Tibial artery (tissue), 4 donors: ENCODE results near the gene ZNF496.
A peak's percentile ranks its signal among the peaks of the same experiment; 100 is the strongest.
"Not testable (repeated sequence)": the region's sequence is repeated elsewhere in the genome, so short reads cannot be mapped to it uniquely, and the experiment has no call there.

ENCODE experiments used
- DNase-seq, 2 donors: peaks; one replicate each; pipeline ENCODE4 v3.0.0-alpha.2; 2019
- H3K27ac ChIP-seq, 2 donors: fragments of 200-600 bp; sonication (generic) in 1 of 2; 1 replicate in 1 of 2; 2 replicates in 1 of 2; pipeline ENCODE4 v1.5.1; 2018 to 2019; ENCODE audit warnings: mild to moderate bottlenecking in 1 of 2
- H3K27me3 ChIP-seq, 2 donors: fragments of 200-600 bp; sonication (generic) in 1 of 2; one replicate each; pipeline versions ENCODE4 v1.5.1 to v1.6.0; 2016 to 2019
- H3K36me3 ChIP-seq, 3 donors: fragments of 200-600 bp; sonication (generic) in 2 of 3; one replicate each; pipeline ENCODE4 v1.5.1; 2016 to 2019; ENCODE audit warnings: mild to moderate bottlenecking in 2 of 3
- H3K4me1 ChIP-seq, 4 donors: fragments of 200-600 bp; sonication (generic) in 2 of 4; 1 replicate in 3 of 4; 2 replicates in 1 of 4; pipeline ENCODE4 v1.5.1; 2016 to 2019
- H3K4me3 ChIP-seq, 2 donors: fragments of 200-600 bp; sonication (generic) in 1 of 2; 1 replicate in 1 of 2; 2 replicates in 1 of 2; pipeline ENCODE4 v1.5.1; 2018 to 2019; ENCODE audit warnings: mild to moderate bottlenecking in 2 of 2
- H3K9me3 ChIP-seq, 3 donors: fragments of 200-600 bp; sonication (generic) in 1 of 3; one replicate each; pipeline ENCODE4 v1.5.1; 2016 to 2019
- CTCF ChIP-seq, 2 experiments: fragments of 200-600 bp in 1 of 2; fragments of 450-650 bp in 1 of 2; IDR thresholded peaks; one replicate each; pipeline ENCODE4 v1.5.1; 2017 to 2019; ENCODE audit warnings: antibody characterized with exemption in 2 of 2, mild to moderate bottlenecking in 1 of 2, moderate library complexity in 1 of 2
- intact Hi-C: fragments of 100-400 bp; cut with DNase I; formaldehyde crosslinking; loops from one replicate; pipeline ENCODE4 v1.15.0; 2023; ENCODE audit warnings: low total_unique reads

ZNF496 gene

GRCh38 chr1:247294282-247294681 is 37.4 kb downstream of the ZNF496 start:
- intact Hi-C loops: no loop called here
- no peak overlapping the region for H3K4me3 ChIP-seq
- no peaks in the 10 kb centered on the region for H3K27me3 ChIP-seq
- H3K4me1 ChIP-seq: no peaks in the 10 kb centered on the region
- TF ChIP-seq CTCF (IDR thresholded peaks at IDR 0.05): no peak
- peak in 1 of 2 donors; percentile 1 for DNase-seq
- H3K36me3 ChIP-seq: peaks cover 0 to 9% (median 0%) of the 10 kb centered on the region in 3 donors
- H3K9me3 ChIP-seq: no peaks in the 10 kb centered on the region
- no peak overlapping the region for H3K27ac ChIP-seq

GRCh38 chr1:247293047-247293446 is 38.6 kb downstream of the ZNF496 start:
- Histone ChIP-seq H3K4me3 (no peak overlapping the region), H3K27me3 (no peaks in the 10 kb centered on the region), H3K4me1 (no peaks in the 10 kb centered on the region), H3K27ac (no peak overlapping the region), H3K36me3 (no peaks in the 10 kb centered on the region), H3K9me3 (no peaks in the 10 kb centered on the region)
- intact Hi-C loops: no loop called here
- no peak for TF ChIP-seq CTCF (IDR thresholded peaks at IDR 0.05)
- peak in 1 of 2 donors; percentile 38 for DNase-seq

- H3K9me3 ChIP-seq: no peaks in the 10 kb centered on the region
- peak in 1 of 2 donors; percentile 45 for DNase-seq
- no peak overlapping the region for H3K4me3 ChIP-seq
- no peaks in the 10 kb centered on the region for H3K4me1 ChIP-seq
- intact Hi-C loops: no loop called here
- TF ChIP-seq CTCF (IDR thresholded peaks at IDR 0.05): no peak
- no peaks in the 10 kb centered on the region for H3K27me3 ChIP-seq
- no peaks in the 10 kb centered on the region for H3K36me3 ChIP-seq
- H3K27ac ChIP-seq: no peak overlapping the region
Measured at GRCh38 chr1:247291833-247292561, 39.7 kb downstream of the ZNF496 start.

GRCh38 chr1:247291161-247291560 is 40.5 kb downstream of the ZNF496 start:
- no peak overlapping the region for H3K4me3 ChIP-seq
- DNase-seq: peak in 1 of 2 donors; percentile 28
- no peaks in the 10 kb centered on the region for H3K4me1 ChIP-seq
- no peak overlapping the region for H3K27ac ChIP-seq
- H3K36me3 ChIP-seq: no peaks in the 10 kb centered on the region
- no peaks in the 10 kb centered on the region for H3K27me3 ChIP-seq
- no peak for TF ChIP-seq CTCF (IDR thresholded peaks at IDR 0.05)
- peaks cover 0 to 6% (median 0%) of the 10 kb centered on the region in 3 donors for H3K9me3 ChIP-seq
- intact Hi-C loops: no loop called here

GRCh38 chr1:247290576-247290975 is 41.1 kb downstream of the ZNF496 start:
- no peak for TF ChIP-seq CTCF (IDR thresholded peaks at IDR 0.05)
- no peaks in the 10 kb centered on the region for H3K36me3 ChIP-seq

GRCh38 chr1:247289274-247289892 is 42.3 kb downstream of the ZNF496 start:
- H3K4me1 ChIP-seq, H3K9me3 ChIP-seq, H3K27ac ChIP-seq, H3K27me3 ChIP-seq, H3K36me3 ChIP-seq, H3K4me3 ChIP-seq, intact Hi-C loops: not testable (repeated sequence)
- DNase-seq: peak in 1 of 2 donors; percentile 3

More at GRCh38 chr1:247290576-247290975, 41.1 kb downstream of the ZNF496 start:
- Histone ChIP-seq H3K4me1 (no peaks in the 10 kb centered on the region), H3K4me3 (no peak overlapping the region), H3K27ac (no peak overlapping the region), H3K27me3 (no peaks in the 10 kb centered on the region), H3K9me3 (peaks cover 0 to 6% (median 0%) of the 10 kb centered on the region in 3 donors)
- DNase-seq: no peak
- intact Hi-C loops: no loop called here
